K562 (cell line): ENCODE measurements around the gene ABHD16B. TPM values are rescaled to one million over a fixed set of nuclear protein-coding genes. Genes with fewer than 3 reads are reported as not detected.

Experiments used
- ATAC-seq: fragments of 200-7000 bp; cut with Tn5 transposase; 3 replicates; pipeline ENCODE4 v1.9.1; 2020; ENCODE audit warnings: moderate library complexity
- BruUV-seq: library from RNA; stranded (reverse); fragments of 400-500 nt; replicated peaks from 2 replicates; lab custom pipeline; 2021; lab: Mats Ljungman, UMichigan
- CTCF ChIA-PET: fragments of 300-600 bp; formaldehyde crosslinking; extraction: SDS; loops from one replicate; lab custom pipeline; 2021; ENCODE audit warnings: low intra/inter-chr PET ratio; lab: Yijun Ruan, JAX
- POLR2A ChIA-PET: fragments of 300-600, 350-650 bp; sonication (Branson Sonifier 250); formaldehyde crosslinking; extraction: SDS; loops from one replicate; lab custom pipeline; 2021; ENCODE audit warnings: antibody characterized with exemption, inconsistent platforms; lab: Yijun Ruan, JAX
- DNase-seq, 4 experiments: peaks; one replicate each; pipeline versions ENCODE4 v3.0.0 to v3.0.0-alpha.2; 2011 to 2018; ENCODE audit warnings: low spot score in 3 of 4, mixed read lengths in 3 of 4; ENCODE audit errors: extremely low read depth in 1 of 4
- FAIRE-seq: peaks from 2 replicates; lab custom pipeline; 2011; peaks lifted over from hg19 to GRCh38; lab: Jason Lieb, UNC
- H2AFZ ChIP-seq: 2 replicates; pipeline ENCODE4 v1.6.0; 2011; ENCODE audit warnings: low read depth, low read length, control low read depth, inconsistent platforms
- H3K27ac ChIP-seq: fragments of 200-600 bp; 3 replicates; pipeline ENCODE4 v1.8.0; 2011; ENCODE audit warnings: low read depth, mild to moderate bottlenecking, control low read depth, inconsistent platforms, low read length, moderate library complexity, mixed read lengths; ENCODE audit errors: extremely low read depth
- H3K27me3 ChIP-seq, 2 experiments: fragments of 300-600 bp in 1 of 2; 2 replicates in 1 of 2; 3 replicates in 1 of 2; pipeline versions ENCODE4 v1.6.0 to v1.8.0; 2011; ENCODE audit warnings: inconsistent platforms in 2 of 2, low read length in 2 of 2, mild to moderate bottlenecking in 1 of 2, mixed read lengths in 1 of 2, moderate library complexity in 1 of 2; ENCODE audit not compliant: control insufficient read depth in 2 of 2, insufficient read depth in 2 of 2
- H3K36me3 ChIP-seq: fragments of 300-600 bp; 3 replicates; pipeline ENCODE4 v1.8.0; 2011; ENCODE audit warnings: mild to moderate bottlenecking, low read length, inconsistent platforms; ENCODE audit not compliant: control insufficient read depth, insufficient read depth
- H3K4me1 ChIP-seq, 2 experiments: fragments of 200-600 bp in 1 of 2; replicated peaks in 1 of 2; 2 replicates in 1 of 2; 3 replicates in 1 of 2; pipeline versions ENCODE4 v1.5.1 to v1.8.0; 2011; ENCODE audit warnings: inconsistent platforms in 2 of 2, low read length in 2 of 2, mild to moderate bottlenecking in 1 of 2, mixed read lengths in 1 of 2, moderate library complexity in 1 of 2; ENCODE audit not compliant: control insufficient read depth in 2 of 2, insufficient read depth in 2 of 2
- H3K4me2 ChIP-seq: 2 replicates; pipeline ENCODE4 v1.6.1; 2011; ENCODE audit warnings: low read length, control low read depth, inconsistent platforms, mixed read lengths; ENCODE audit not compliant: insufficient read depth
- H3K4me3 ChIP-seq: fragments of 200-600 bp; sonication (generic), shearing (Covaris generic); 2 replicates; pipeline ENCODE4 v1.5.1; 2016; ENCODE audit warnings: control low read depth, inconsistent platforms
- H3K79me2 ChIP-seq: fragments of 200-600 bp; 3 replicates; pipeline ENCODE4 v1.8.0; 2011; ENCODE audit warnings: low read length, inconsistent platforms; ENCODE audit not compliant: control insufficient read depth, insufficient read depth
- H3K9ac ChIP-seq, 2 experiments: 2 replicates each; pipeline versions ENCODE4 v1.6.0 to v1.6.1; 2011; ENCODE audit warnings: low read depth in 2 of 2, low read length in 2 of 2, control low read depth in 1 of 2, inconsistent platforms in 1 of 2, mild to moderate bottlenecking in 1 of 2, mixed read lengths in 1 of 2; ENCODE audit not compliant: insufficient read depth in 1 of 2
- H3K9me1 ChIP-seq: one replicate; pipeline ENCODE4 v1.6.0; 2011; ENCODE audit warnings: inconsistent platforms, mild to moderate bottlenecking, low read length, moderate library complexity; ENCODE audit not compliant: control insufficient read depth, insufficient read depth
- H3K9me3 ChIP-seq: replicated peaks from 2 replicates; pipeline ENCODE4 v1.5.1; 2011; ENCODE audit warnings: low read depth, low read length, inconsistent platforms; ENCODE audit not compliant: control insufficient read depth, insufficient read depth
- H4K20me1 ChIP-seq: replicated peaks from 2 replicates; pipeline ENCODE4 v1.6.1; 2011; ENCODE audit warnings: low read length, inconsistent platforms, mixed read lengths; ENCODE audit not compliant: control insufficient read depth, insufficient read depth
- COPS2 ChIP-seq: fragments of 450-650 bp; conservative IDR thresholded peaks from 2 replicates; pipeline ENCODE4 v1.6.1; 2016; ENCODE audit warnings: mild to moderate bottlenecking, moderate library complexity
- MAFG ChIP-seq: fragments of 450-650 bp; conservative IDR thresholded peaks from 2 replicates; pipeline ENCODE4 v1.6.1; 2016; ENCODE audit warnings: missing genetic modification characterization, missing compliant biosample characterization
- MCM7 ChIP-seq, 2 experiments: fragments of 450-650 bp; IDR thresholded peaks; 2 replicates each; pipeline ENCODE4 v1.6.1; 2016 to 2018
- NR2C2 ChIP-seq, 2 experiments: fragments of 200-800 bp in 1 of 2; sonication (Bioruptor generic) in 1 of 2; sonication (generic) in 1 of 2; formaldehyde crosslinking in 1 of 2; IDR thresholded peaks; 2 replicates each; pipeline versions ENCODE4 v1.6.1 to v1.8.0; 2016 to 2022; ENCODE audit warnings: mild to moderate bottlenecking in 1 of 2, missing compliant biosample characterization in 1 of 2, missing genetic modification characterization in 1 of 2, missing genetic modification reagents in 1 of 2
- PHTF2 ChIP-seq: fragments of 250-450 bp; sonication (Bioruptor Pico); IDR thresholded peaks from 2 replicates; pipeline ENCODE4 v1.5.0; 2021; ENCODE audit warnings: mild to moderate bottlenecking
- SAFB2 ChIP-seq: fragments of 200-400 bp; formaldehyde crosslinking; IDR thresholded peaks from 2 replicates; pipeline ENCODE4 v1.6.1; 2018; ENCODE audit warnings: borderline replicate concordance, low read length, low read depth, moderate library complexity; ENCODE audit not compliant: severe bottlenecking
- SMAD1 ChIP-seq: fragments of 150-350 bp; IDR thresholded peaks from 2 replicates; pipeline ENCODE4 v1.6.1; 2014; ENCODE audit warnings: low read length, low read depth; ENCODE audit not compliant: partially characterized antibody
- SNIP1 ChIP-seq: fragments of 450-650 bp; IDR thresholded peaks from 2 replicates; pipeline ENCODE4 v1.7.1; 2017; ENCODE audit warnings: low read depth, mild to moderate bottlenecking
- SRF ChIP-seq, 2 experiments: fragments of 250-450, 450-650 bp in 1 of 2; sonication (Bioruptor Pico) in 1 of 2; sonication (generic) in 1 of 2; formaldehyde crosslinking; IDR thresholded peaks; 2 replicates each; pipeline versions ENCODE4 v1.5.0 to v1.5.1; 2020 to 2022; ENCODE audit warnings: mild to moderate bottlenecking in 1 of 2, missing genetic modification reagents in 1 of 2
- SUPT5H ChIP-seq: fragments of 450-650 bp; IDR thresholded peaks from 2 replicates; pipeline ENCODE4 v1.6.1; 2016
- TCF7 ChIP-seq: sonication (generic); IDR thresholded peaks from 2 replicates; pipeline ENCODE4 v1.6.1; 2016; ENCODE audit warnings: antibody characterized with exemption, borderline replicate concordance
- ZFPM2 ChIP-seq: fragments of 250-450 bp; sonication (Bioruptor Pico); IDR thresholded peaks from 2 replicates; pipeline ENCODE4 v1.5.1; 2022; ENCODE audit warnings: mild to moderate bottlenecking
- ZKSCAN3 ChIP-seq: fragments of 250-450 bp; sonication (Bioruptor Pico); IDR thresholded peaks from 2 replicates; pipeline ENCODE4 v1.4.0; 2020
- ZNF217 ChIP-seq: sonication (generic); formaldehyde crosslinking; IDR thresholded peaks from 2 replicates; pipeline ENCODE4 v1.8.0; 2022; ENCODE audit warnings: mild to moderate bottlenecking, missing genetic modification reagents
- ZNF347 ChIP-seq: fragments of 450-650 bp; formaldehyde crosslinking; IDR thresholded peaks from 2 replicates; pipeline ENCODE4 v1.4.0; 2020; ENCODE audit warnings: low read depth, mild to moderate bottlenecking, moderate library complexity
- ZNF699 ChIP-seq: fragments of 250-450 bp; sonication (Bioruptor Pico); IDR thresholded peaks from 2 replicates; pipeline ENCODE4 v1.8.0; 2021; ENCODE audit warnings: mild to moderate bottlenecking, moderate library complexity; ENCODE audit not compliant: insufficient replicate concordance
- ZNF785 ChIP-seq: fragments of 250-450 bp; sonication (Bioruptor Pico); IDR thresholded peaks from 2 replicates; pipeline ENCODE4 v1.4.0; 2020; ENCODE audit warnings: mild to moderate bottlenecking
- WGBS: fragments of 100-300 bp; shearing (Covaris generic); methylation state at CpG from one replicate; pipeline ENCODE4 v1.1.6; 2016; ENCODE audit warnings: low coverage, mixed read lengths; ENCODE audit not compliant: insufficient coverage; ENCODE audit errors: missing lambda C conversion rate; 5-methylcytosine and 5-hydroxymethylcytosine counted together
- in situ Hi-C: fragments of 300-500 bp; cut with MboI; formaldehyde crosslinking; loops from 4 replicates; pipeline ENCODE4 v1.15.0; 2018; ENCODE audit warnings: inconsistent platforms, mixed read lengths
- intact Hi-C: fragments of 100-400 bp; cut with micrococcal nuclease; formaldehyde crosslinking; loops from 2 replicates; pipeline ENCODE4 v1.14.2; 2022
- polyA plus RNA-seq, 8 experiments: library from polyadenylated mRNA; depleted of rRNA in 4 of 8; stranded (reverse) in 5 of 8; unstranded in 3 of 8; fragments of >200 nt; fragmentation: Nextera tagmentation in 2 of 8; fragmentation: Illumina TruSeq in 1 of 8; extraction: Ambion mirVana in 2 of 8; extraction: Trizol in 1 of 8; gene quantifications; 2 replicates each; pipeline versions ENCODE4 v1.2.1 to v1.2.3, GENCODE V29; 2011 to 2014; ENCODE audit warnings: inconsistent platforms in 1 of 8, missing spikeins in 1 of 8
- total RNA-seq, 7 experiments: library from RNA; depleted of rRNA in 6 of 7; stranded (reverse); fragments of >200 nt in 6 of 7; fragmentation: Illumina TruSeq in 2 of 7; extraction: Trizol in 2 of 7; gene quantifications; 2 replicates each; pipeline versions ENCODE4 v1.2.1 to v1.2.3, GENCODE V29; 2011 to 2021; ENCODE audit warnings: low replicate concordance in 1 of 7
- TF ChIP-seq, protein P1 (sequence below), 3 experiments: IDR thresholded peaks in 2 of 3; conservative IDR thresholded peaks in 1 of 3; 2 replicates each; pipeline ENCODE4 v1.5.1; 2011 to 2012; ENCODE audit warnings: low read length in 3 of 3, mild to moderate bottlenecking in 3 of 3, control low read depth in 2 of 3, improper control_type of control experiment in 1 of 3, inconsistent platforms in 1 of 3, low read depth in 1 of 3, mixed read lengths in 1 of 3, moderate library complexity in 1 of 3; ENCODE audit not compliant: insufficient read depth in 2 of 3
- TF ChIP-seq, protein P2 (sequence below): fragments of 250-450 bp; sonication (Bioruptor Pico); IDR thresholded peaks from 2 replicates; pipeline ENCODE4 v1.4.0; 2020

The ABHD16B gene
- total and polyA plus RNA-seq, 9 of the 15 experiments (the other 6 are each of a cell fraction or from before 2014, with no cell fraction given), result not detected

DNA sequence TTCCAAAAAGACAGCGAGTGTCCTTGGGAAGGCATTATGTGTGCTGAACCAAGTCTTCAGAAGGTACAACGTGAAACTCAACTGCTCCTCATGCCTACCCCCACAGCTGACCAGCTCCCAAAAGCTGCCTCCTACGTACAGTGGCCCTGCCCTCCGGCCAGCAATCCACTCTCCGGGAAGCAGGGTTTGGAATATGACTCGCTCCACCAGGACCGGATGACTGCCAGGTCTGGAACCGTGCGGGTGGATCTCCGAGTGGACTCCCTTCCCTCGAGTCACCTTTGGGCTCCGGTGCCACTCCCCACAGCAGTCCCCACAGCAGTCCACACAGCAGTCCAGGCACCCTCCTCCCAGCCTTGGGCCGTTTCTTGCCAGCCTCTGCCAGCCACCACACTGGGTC, 34.5 kb upstream of the ABHD16B start (continued):
- TF ChIP-seq, protein P1, sequence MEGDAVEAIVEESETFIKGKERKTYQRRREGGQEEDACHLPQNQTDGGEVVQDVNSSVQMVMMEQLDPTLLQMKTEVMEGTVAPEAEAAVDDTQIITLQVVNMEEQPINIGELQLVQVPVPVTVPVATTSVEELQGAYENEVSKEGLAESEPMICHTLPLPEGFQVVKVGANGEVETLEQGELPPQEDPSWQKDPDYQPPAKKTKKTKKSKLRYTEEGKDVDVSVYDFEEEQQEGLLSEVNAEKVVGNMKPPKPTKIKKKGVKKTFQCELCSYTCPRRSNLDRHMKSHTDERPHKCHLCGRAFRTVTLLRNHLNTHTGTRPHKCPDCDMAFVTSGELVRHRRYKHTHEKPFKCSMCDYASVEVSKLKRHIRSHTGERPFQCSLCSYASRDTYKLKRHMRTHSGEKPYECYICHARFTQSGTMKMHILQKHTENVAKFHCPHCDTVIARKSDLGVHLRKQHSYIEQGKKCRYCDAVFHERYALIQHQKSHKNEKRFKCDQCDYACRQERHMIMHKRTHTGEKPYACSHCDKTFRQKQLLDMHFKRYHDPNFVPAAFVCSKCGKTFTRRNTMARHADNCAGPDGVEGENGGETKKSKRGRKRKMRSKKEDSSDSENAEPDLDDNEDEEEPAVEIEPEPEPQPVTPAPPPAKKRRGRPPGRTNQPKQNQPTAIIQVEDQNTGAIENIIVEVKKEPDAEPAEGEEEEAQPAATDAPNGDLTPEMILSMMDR (IDR thresholded peaks at IDR 0.05 in 2 of 3, conservative IDR thresholded peaks at IDR 0.05 in 1 of 3; ENCODE audit: insufficient read depth in 2 of 3, low read depth in 1 of 3, low read length in 3 of 3), result no peak
- TF ChIP-seq ZNF347 (CRISPR knock-in tag), result no peak
- TF ChIP-seq ZFPM2 (CRISPR knock-in tag), result no peak
- no peak for TF ChIP-seq COPS2

DNA sequence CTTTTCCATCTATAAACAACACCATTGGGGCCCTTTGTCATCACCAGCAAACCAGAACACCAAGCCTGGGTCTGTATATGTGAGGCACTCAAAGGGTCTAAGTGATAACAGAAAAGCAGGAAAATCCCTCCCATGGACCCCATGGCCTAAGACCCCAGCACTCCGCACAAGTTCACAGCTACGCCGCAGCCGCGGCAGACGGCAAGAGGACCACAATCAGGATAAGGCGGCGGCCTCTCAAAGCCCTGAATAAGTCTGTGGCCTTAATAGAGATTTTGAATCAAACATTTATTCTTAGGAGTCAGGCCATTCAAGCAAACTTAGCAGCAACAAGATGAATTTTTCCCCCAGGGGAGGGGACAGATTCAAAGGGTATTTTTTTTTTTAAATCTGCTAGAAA, 33.2 kb upstream of the ABHD16B start:
- ChIA-PET CTCF (no interaction called here), POLR2A (no interaction called here)
- TF ChIP-seq ZNF785 (CRISPR knock-in tag), result no peak
- no peak for TF ChIP-seq SNIP1
- no peak for TF ChIP-seq TCF7
- no peak for TF ChIP-seq ZNF217
- TF ChIP-seq SMAD1, result no peak
- TF ChIP-seq ZNF699 (CRISPR knock-in tag), result no peak
- TF ChIP-seq SUPT5H, result no peak
- no peak for TF ChIP-seq MAFG
- TF ChIP-seq, protein P2, sequence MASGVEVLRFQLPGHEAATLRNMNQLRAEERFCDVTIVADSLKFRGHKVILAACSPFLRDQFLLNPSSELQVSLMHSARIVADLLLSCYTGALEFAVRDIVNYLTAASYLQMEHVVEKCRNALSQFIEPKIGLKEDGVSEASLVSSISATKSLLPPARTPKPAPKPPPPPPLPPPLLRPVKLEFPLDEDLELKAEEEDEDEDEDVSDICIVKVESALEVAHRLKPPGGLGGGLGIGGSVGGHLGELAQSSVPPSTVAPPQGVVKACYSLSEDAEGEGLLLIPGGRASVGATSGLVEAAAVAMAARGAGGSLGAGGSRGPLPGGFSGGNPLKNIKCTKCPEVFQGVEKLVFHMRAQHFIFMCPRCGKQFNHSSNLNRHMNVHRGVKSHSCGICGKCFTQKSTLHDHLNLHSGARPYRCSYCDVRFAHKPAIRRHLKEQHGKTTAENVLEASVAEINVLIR (CRISPR knock-in tag), result no peak
- no peak for TF ChIP-seq ZKSCAN3 (CRISPR knock-in tag)
- no peak for TF ChIP-seq MCM7 (IDR thresholded peaks at IDR 0.05)
- no peak for TF ChIP-seq SRF (CRISPR knock-in tag; IDR thresholded peaks at IDR 0.05)
- no peak for TF ChIP-seq SAFB2
- TF ChIP-seq NR2C2 (CRISPR knock-in tag; IDR thresholded peaks at IDR 0.05), result no peak
- no peak for TF ChIP-seq NR2C2 (tag; IDR thresholded peaks at IDR 0.05)
- no peak for TF ChIP-seq PHTF2 (CRISPR knock-in tag)

More for the DNA sequence above, 33.2 kb upstream of the ABHD16B start:
- ATAC-seq, result no peak
- DNase-seq, result no peak
- H3K9me3 ChIP-seq, result no peaks in the 10 kb centered on the region
- FAIRE-seq, result no peak
- no peaks in the 10 kb centered on the region for H3K36me3 ChIP-seq
- no peak overlapping the region for H3K27ac ChIP-seq
- peaks cover 12 to 28% of the 10 kb centered on the region in 2 experiments; a peak in 4 of 5 replicates for H3K27me3 ChIP-seq
- in situ Hi-C loops, result no loop called here
- H2AFZ ChIP-seq, result no peak overlapping the region
- H3K9me1 ChIP-seq, result no peaks in the 10 kb centered on the region
- WGBS, result 81% methylated on average over 8 of the region's 8 CpGs
- H3K79me2 ChIP-seq, result no peaks in the 10 kb centered on the region
- 0 out of 2 replicates have a peak, but pooled peaks cover 10% of the 10 kb centered on the region for H4K20me1 ChIP-seq
- no TSS peak for BruUV-seq
- intact Hi-C loops, result no loop called here
- H3K4me2 ChIP-seq, result no peak overlapping the region
- no peak overlapping the region for H3K4me3 ChIP-seq
- peaks cover 0 to 40% of the 10 kb centered on the region in 2 experiments; a peak in 4 of 5 replicates for H3K4me1 ChIP-seq
- H3K9ac ChIP-seq, result no peak overlapping the region
